Measurements from ENCODE around the gene STPG2.

- TF ChIP-seq CREB1 (IDR thresholded peaks at IDR 0.05) (no peak), USF2 (IDR thresholded peaks at IDR 0.05; ENCODE audit: low read length) (no peak)
Measured at GRCh38 chr4:98081936-98082335, 61.3 kb downstream of the STPG2 start.

Data from H1 (cell line).